T-helper 1 cell treated with Interleukin-12 subunit alpha and Interleukin-12 subunit beta and Interleukin-4 antibody, amounts not matched to agents 30 μg/mL and 1 μg/mL, for 36 hours (primary cell): Measurements from ENCODE around the gene AGER.

ENCODE experiments used
- H3K27ac Mint-ChIP-seq: one replicate; pipeline ENCODE4 v1.8.0; 2021; ENCODE audit warnings: mild to moderate bottlenecking, mixed read lengths
- H3K27me3 Mint-ChIP-seq: one replicate; pipeline ENCODE4 v1.8.0; 2021; ENCODE audit warnings: low read depth, mixed read lengths
- H3K36me3 Mint-ChIP-seq: one replicate; pipeline ENCODE4 v1.8.0; 2021; ENCODE audit warnings: low read depth, mixed read lengths
- H3K4me1 Mint-ChIP-seq: one replicate; pipeline ENCODE4 v1.8.0; 2021; ENCODE audit warnings: low read depth, mixed read lengths
- H3K4me3 Mint-ChIP-seq: one replicate; pipeline ENCODE4 v1.8.0; 2021; ENCODE audit warnings: mild to moderate bottlenecking, moderate library complexity, mixed read lengths
- H3K9me3 Mint-ChIP-seq: one replicate; pipeline ENCODE4 v1.8.0; 2021; ENCODE audit warnings: mixed read lengths

Gene AGER

GRCh38 chr6:32154514-32155161, 29.4 kb downstream of the AGER start:
- H3K4me1 Mint-ChIP-seq: peaks cover 21% of the 10 kb centered on the region
- H3K36me3 Mint-ChIP-seq: peaks cover 15% of the 10 kb centered on the region
- peaks cover 27% of the 10 kb centered on the region for H3K27me3 Mint-ChIP-seq

GRCh38 chr6:32153564-32154513, 30.2 kb downstream of the AGER start, which contains the start of gene PPT2:
TSS of gene PPT2 (plus strand) at chr6:32154141. CDS start at chr6:32154595, 454 bp downstream.
- Mint-ChIP-seq H3K9me3 (no peaks in the 10 kb centered on the region), H3K4me1 (peaks cover 23% of the 10 kb centered on the region), H3K4me3 (peak within 1 kb of the TSS; percentile 97), H3K27me3 (peaks cover 31% of the 10 kb centered on the region), H3K27ac (peak within 1 kb of the TSS; percentile 87), H3K36me3 (peaks cover 18% of the 10 kb centered on the region)

More at GRCh38 chr6:32154514-32155161, 29.4 kb downstream of the AGER start:
- Mint-ChIP-seq H3K27ac (peak overlapping the region; percentile 87), H3K9me3 (no peaks in the 10 kb centered on the region), H3K4me3 (peak overlapping the region; percentile 97)

- H3K36me3 Mint-ChIP-seq: peaks cover 12% of the 10 kb centered on the region
- peaks cover 40% of the 10 kb centered on the region for H3K27me3 Mint-ChIP-seq
- H3K4me3 Mint-ChIP-seq: peak overlapping the region; percentile 52
- H3K27ac Mint-ChIP-seq: peak overlapping the region; percentile 66
- peaks cover 31% of the 10 kb centered on the region for H3K4me1 Mint-ChIP-seq
- no peaks in the 10 kb centered on the region for H3K9me3 Mint-ChIP-seq
These were observed 31.1 kb downstream of the AGER start for GRCh38 chr6:32152769-32153563.

- Mint-ChIP-seq H3K27ac (peak within 1 kb of the TSS; percentile 44), H3K36me3 (peaks cover 6% of the 10 kb centered on the region), H3K4me3 (peak within 1 kb of the TSS; percentile 12), H3K27me3 (peaks cover 48% of the 10 kb centered on the region), H3K9me3 (no peaks in the 10 kb centered on the region), H3K4me1 (peaks cover 34% of the 10 kb centered on the region)
These were observed 31.9 kb downstream of the AGER start, which contains the start of gene PRRT1 for GRCh38 chr6:32151863-32152768. TSS of gene PRRT1 (minus strand) at chr6:32151939. CDS start at chr6:32151827, 112 bp downstream.

- no peaks in the 10 kb centered on the region for H3K9me3 Mint-ChIP-seq
- no peak overlapping the region for H3K4me3 Mint-ChIP-seq
- H3K36me3 Mint-ChIP-seq: peaks cover 6% of the 10 kb centered on the region
- H3K4me1 Mint-ChIP-seq: peaks cover 35% of the 10 kb centered on the region
- peak overlapping the region; percentile 44 for H3K27ac Mint-ChIP-seq
- peaks cover 56% of the 10 kb centered on the region for H3K27me3 Mint-ChIP-seq
These were observed 32.7 kb downstream of the AGER start for GRCh38 chr6:32151181-32151862.

- H3K4me3 Mint-ChIP-seq: peak overlapping the region; percentile 51
- H3K4me1 Mint-ChIP-seq: peaks cover 33% of the 10 kb centered on the region
- no peaks in the 10 kb centered on the region for H3K9me3 Mint-ChIP-seq
- peaks cover 6% of the 10 kb centered on the region for H3K36me3 Mint-ChIP-seq
- H3K27me3 Mint-ChIP-seq: peaks cover 63% of the 10 kb centered on the region
- peak overlapping the region; percentile 0 for H3K27ac Mint-ChIP-seq
These were observed 33.9 kb downstream of the AGER start for GRCh38 chr6:32149932-32150870.

GRCh38 chr6:32149092-32149755, 34.8 kb downstream of the AGER start:
- Mint-ChIP-seq H3K4me1 (peaks cover 27% of the 10 kb centered on the region), H3K4me3 (peak overlapping the region; percentile 80), H3K9me3 (no peaks in the 10 kb centered on the region), H3K27me3 (peaks cover 63% of the 10 kb centered on the region), H3K27ac (peak overlapping the region; percentile 68), H3K36me3 (peaks cover 6% of the 10 kb centered on the region)

GRCh38 chr6:32148289-32149091, 35.6 kb downstream of the AGER start:
- H3K27me3 Mint-ChIP-seq: peaks cover 63% of the 10 kb centered on the region

GRCh38 chr6:32147401-32148132, 36.5 kb downstream of the AGER start:
- Mint-ChIP-seq H3K36me3 (peaks cover 6% of the 10 kb centered on the region), H3K4me3 (peak overlapping the region; percentile 80), H3K9me3 (no peaks in the 10 kb centered on the region), H3K27ac (no peak overlapping the region), H3K4me1 (peaks cover 19% of the 10 kb centered on the region), H3K27me3 (peaks cover 57% of the 10 kb centered on the region)

More at GRCh38 chr6:32148289-32149091, 35.6 kb downstream of the AGER start:
- Mint-ChIP-seq H3K4me1 (peaks cover 24% of the 10 kb centered on the region), H3K4me3 (peak overlapping the region; percentile 80), H3K36me3 (peaks cover 6% of the 10 kb centered on the region), H3K9me3 (no peaks in the 10 kb centered on the region), H3K27ac (peak overlapping the region; percentile 68)

GRCh38 chr6:32146687-32147086, 37.4 kb downstream of the AGER start:
- Mint-ChIP-seq H3K36me3 (peaks cover 6% of the 10 kb centered on the region), H3K27me3 (peaks cover 58% of the 10 kb centered on the region), H3K9me3 (no peaks in the 10 kb centered on the region), H3K4me1 (peaks cover 19% of the 10 kb centered on the region), H3K4me3 (no peak overlapping the region), H3K27ac (no peak overlapping the region)
